HCT116 (cell line): ENCODE measurements around the gene KCTD19. TPM values are rescaled to one million over a fixed set of nuclear protein-coding genes. Genes with fewer than 3 reads are reported as not detected.

Experiments
- ATAC-seq: fragments of 200-7000 bp; cut with Tn5 transposase; 2 replicates; pipeline ENCODE4 v1.9.1; 2020; ENCODE audit warnings: mild to moderate bottlenecking, moderate library complexity
- BruUV-seq: library from RNA; stranded (reverse); fragments of 400-500 nt; replicated peaks from 2 replicates; lab custom pipeline; 2021; lab: Mats Ljungman, UMichigan
- CTCF ChIA-PET: fragments of 300-600 bp; sonication (Branson Sonifier 250); formaldehyde crosslinking; loops from one replicate; lab custom pipeline; 2021; ENCODE audit warnings: antibody characterized with exemption; lab: Charles Lee
- POLR2A ChIA-PET: fragments of 300-600, 350-600 bp; sonication (Branson Sonifier 250); formaldehyde crosslinking; loops from one replicate; lab custom pipeline; 2021; ENCODE audit warnings: antibody characterized with exemption; lab: Charles Lee
- RAD21 ChIA-PET, 2 experiments: fragments of 300-600 bp; sonication (Branson Sonifier 250); formaldehyde crosslinking; loops; one replicate each; lab custom pipeline; 2023; ENCODE audit warnings: low total read pairs in 2 of 2; ENCODE audit not compliant: uncharacterized antibody in 2 of 2, unreplicated experiment in 2 of 2, low non-redundant PET in 1 of 2; lab: Charles Lee
- DNase-seq: peaks from one replicate; pipeline ENCODE4 v3.0.0-alpha.2; 2010; ENCODE audit warnings: low read depth, low spot score
- H2AFZ ChIP-seq: fragments of 200-600 bp; shearing (Covaris generic), sonication (generic); 2 replicates; pipeline ENCODE4 v1.6.1; 2017; ENCODE audit warnings: low read depth, mixed run types, mixed read lengths, antibody characterized with exemption, low read length; ENCODE audit not compliant: poor library complexity, severe bottlenecking
- H3K27ac ChIP-seq: 2 replicates; pipeline ENCODE4 v1.5.1; 2012; ENCODE audit warnings: low read depth, low read length
- H3K27me3 ChIP-seq: fragments of 200-600 bp; sonication (generic); 2 replicates; pipeline ENCODE4 v1.6.1; 2016; ENCODE audit warnings: mixed run types, low read length, mixed read lengths; ENCODE audit not compliant: insufficient read depth
- H3K36me3 ChIP-seq, 2 experiments: fragments of 200-500 bp in 1 of 2; fragments of 200-600 bp in 1 of 2; sonication (Bioruptor generic) in 1 of 2; sonication (generic) in 1 of 2; 2 replicates each; pipeline versions ENCODE4 v1.5.1 to v1.6.1; 2014 to 2016; ENCODE audit warnings: low read length in 2 of 2, inconsistent platforms in 1 of 2, mixed read lengths in 1 of 2, mixed run types in 1 of 2; ENCODE audit not compliant: insufficient read depth in 2 of 2, control insufficient read depth in 1 of 2
- H3K4me1 ChIP-seq, 2 experiments: fragments of 200-600 bp in 1 of 2; sonication (generic) in 1 of 2; 2 replicates each; pipeline versions ENCODE4 v1.5.1 to v1.6.1; 2012 to 2017; ENCODE audit warnings: low read length in 2 of 2, inconsistent platforms in 1 of 2, mild to moderate bottlenecking in 1 of 2, mixed read lengths in 1 of 2, mixed run types in 1 of 2, moderate library complexity in 1 of 2; ENCODE audit not compliant: insufficient read depth in 2 of 2, control insufficient read depth in 1 of 2
- H3K4me2 ChIP-seq: fragments of 200-600 bp; sonication (generic); 2 replicates; pipeline ENCODE4 v1.6.1; 2017; ENCODE audit warnings: mixed run types, low read length, mixed read lengths
- H3K4me3 ChIP-seq, 2 experiments: fragments of 200-600 bp in 1 of 2; sonication (generic) in 1 of 2; replicated peaks in 1 of 2; 2 replicates each; pipeline ENCODE4 v1.5.1; 2011 to 2016; ENCODE audit warnings: low read length in 2 of 2, control low read depth in 1 of 2, low read depth in 1 of 2, mild to moderate bottlenecking in 1 of 2, mixed read lengths in 1 of 2, mixed run types in 1 of 2
- H3K79me2 ChIP-seq: fragments of 200-600 bp; sonication (generic); 2 replicates; pipeline ENCODE4 v1.6.1; 2017; ENCODE audit warnings: mild to moderate bottlenecking, mixed run types, low read length, moderate library complexity, mixed read lengths; ENCODE audit not compliant: insufficient read depth
- H3K9ac ChIP-seq: fragments of 200-600 bp; sonication (generic); 2 replicates; pipeline ENCODE4 v1.6.1; 2016; ENCODE audit warnings: low read length, mixed read lengths
- H3K9me2 ChIP-seq: fragments of 200-600 bp; sonication (generic), shearing (Covaris generic); 2 replicates; pipeline ENCODE4 v1.6.1; 2017; ENCODE audit warnings: mixed run types, mild to moderate bottlenecking, moderate library complexity; ENCODE audit not compliant: insufficient read depth
- H3K9me3 ChIP-seq, 2 experiments: fragments of 200-500 bp in 1 of 2; fragments of 200-600 bp in 1 of 2; sonication (Bioruptor generic) in 1 of 2; sonication (generic) in 1 of 2; 2 replicates each; pipeline ENCODE4 v1.6.1; 2014 to 2017; ENCODE audit warnings: low read length in 2 of 2, mixed read lengths in 2 of 2, inconsistent platforms in 1 of 2, low read depth in 1 of 2, mild to moderate bottlenecking in 1 of 2, mixed run types in 1 of 2, moderate library complexity in 1 of 2; ENCODE audit not compliant: control insufficient read depth in 1 of 2, insufficient read depth in 1 of 2
- H4K20me1 ChIP-seq: fragments of 200-600 bp; sonication (generic), shearing (Covaris generic); 2 replicates; pipeline ENCODE4 v1.6.1; 2017; ENCODE audit warnings: mixed run types, mild to moderate bottlenecking, moderate library complexity; ENCODE audit not compliant: insufficient read depth
- ATF3 ChIP-seq: IDR thresholded peaks from 2 replicates; pipeline ENCODE4 v1.6.1; 2012
- CBX3 ChIP-seq: IDR thresholded peaks from 2 replicates; pipeline ENCODE4 v1.6.1; 2012; ENCODE audit warnings: low read depth
- CEBPB ChIP-seq: IDR thresholded peaks from 2 replicates; pipeline ENCODE4 v1.6.1; 2012; ENCODE audit warnings: low read depth
- EGR1 ChIP-seq: IDR thresholded peaks from 2 replicates; pipeline ENCODE4 v1.6.1; 2012; ENCODE audit warnings: low read depth
- EZH2 ChIP-seq: fragments of 200-600 bp; sonication (generic); IDR thresholded peaks from 2 replicates; pipeline ENCODE4 v1.6.1; 2017; ENCODE audit warnings: antibody characterized with exemption, mixed run types
- JUND ChIP-seq: IDR thresholded peaks from 2 replicates; pipeline ENCODE4 v1.6.1; 2012
- POLR2A ChIP-seq: IDR thresholded peaks from 2 replicates; pipeline ENCODE4 v1.7.0; 2011; ENCODE audit warnings: borderline replicate concordance; ENCODE audit not compliant: insufficient read depth, insufficient read length; ENCODE audit errors: extremely low read depth
- POLR2AphosphoS5 ChIP-seq: IDR thresholded peaks from 2 replicates; pipeline ENCODE4 v1.6.1; 2011; ENCODE audit warnings: mild to moderate bottlenecking, low read depth, low read length, moderate library complexity
- RAD21 ChIP-seq: IDR thresholded peaks from 2 replicates; pipeline ENCODE4 v1.6.1; 2012; ENCODE audit warnings: low read depth, mild to moderate bottlenecking
- SP1 ChIP-seq: IDR thresholded peaks from 2 replicates; pipeline ENCODE4 v1.6.1; 2012; ENCODE audit warnings: low read depth
- TCF7L2 ChIP-seq: IDR thresholded peaks from 2 replicates; pipeline ENCODE4 v1.7.0; 2011; ENCODE audit warnings: borderline replicate concordance, inconsistent platforms; ENCODE audit not compliant: insufficient read depth, insufficient read length; ENCODE audit errors: extremely low read depth
- YY1 ChIP-seq: IDR thresholded peaks from 2 replicates; pipeline ENCODE4 v1.6.1; 2011; ENCODE audit warnings: low read length, low read depth, moderate library complexity, mild to moderate bottlenecking; ENCODE audit not compliant: insufficient replicate concordance; ENCODE audit errors: extremely low read depth
- intact Hi-C: fragments of 100-400 bp; cut with micrococcal nuclease; formaldehyde crosslinking; loops from 2 replicates; pipeline ENCODE4 v1.10.0; 2022
- total RNA-seq: library from RNA; stranded (reverse); gene quantifications from one replicate; pipeline ENCODE4 v1.2.1, GENCODE V29; 2021; ENCODE audit not compliant: unreplicated experiment

The KCTD19 gene
- total RNA-seq, 1 experiment from 2014 or later = not detected

- ATAC-seq (no peak), DNase-seq (no peak)
- Histone ChIP-seq H3K4me1 (peaks cover 10 to 16% of the 10 kb centered on the region in 2 experiments), H3K36me3 (peaks cover 3 to 5% of the 10 kb centered on the region in 2 experiments; a peak in 2 of 4 replicates), H3K4me3 (no peak overlapping the region)
- CTCF ChIA-PET = interaction anchor here (2.0 kb wide), 1 partner anchor 24 kb away, joined by 6 read pairs; no protein-coding TSS in a partner anchor
- TF ChIP-seq EGR1 = no peak
- no peak for TF ChIP-seq YY1
- TF ChIP-seq POLR2AphosphoS5 = no peak
- TF ChIP-seq RAD21 = no peak
- no peak for TF ChIP-seq JUND
- no peak for TF ChIP-seq ATF3
- TF ChIP-seq CBX3 = no peak
- TF ChIP-seq TCF7L2 = no peak
- TF ChIP-seq EZH2 = no peak
- no peak for TF ChIP-seq SP1
- no peak for TF ChIP-seq POLR2A
- TF ChIP-seq CEBPB = no peak
- TF ChIP-seq, all 23 proteins: peak for 0
- H3K9ac ChIP-seq = no peak overlapping the region
- no peak overlapping the region for H3K27ac ChIP-seq
- H4K20me1 ChIP-seq = no peaks in the 10 kb centered on the region
- intact Hi-C loops = no loop called here
- no peaks in the 10 kb centered on the region for H3K79me2 ChIP-seq
- no TSS peak for BruUV-seq
- no peaks in the 10 kb centered on the region for H3K9me2 ChIP-seq
- H3K4me2 ChIP-seq = no peak overlapping the region
- no peak overlapping the region for H2AFZ ChIP-seq
- RAD21 ChIA-PET = no interaction called here
- H3K9me3 ChIP-seq = no peaks in the 10 kb centered on the region
- POLR2A ChIA-PET = interaction anchor here (1.5 kb wide), 1 partner anchor 37 kb away, joined by 4 read pairs; the partner anchor contains the start of gene FHOD1
- H3K27me3 ChIP-seq = no peaks in the 10 kb centered on the region
These were observed 42.5 kb downstream of the KCTD19 start for GRCh38 chr16:67283826-67284555.
